ENCODE results near the gene MCF2.
"Not testable (repeated sequence)": the region's sequence is repeated elsewhere in the genome, so short reads cannot be mapped to it uniquely, and the experiment has no call there.

MCF2 gene

GRCh38 chrX:139720136-139720535 lies 12.2 kb upstream of the MCF2 start:
- no peaks in the 10 kb centered on the region for H3K9me3 ChIP-seq (ENCODE audit: control insufficient read depth in 2 of 2, low read length in 2 of 2)
- no peaks in the 10 kb centered on the region for H3K36me3 ChIP-seq (ENCODE audit: control insufficient read depth in 2 of 2, insufficient read depth in 2 of 2, low read length in 2 of 2)
- H3K4me3 ChIP-seq (ENCODE audit: low read length in 2 of 2): no peak overlapping the region
- no peak overlapping the region for H3K9ac ChIP-seq (ENCODE audit: low read depth in 1 of 2, low read length in 2 of 2)
- no peaks in the 10 kb centered on the region for H3K4me1 ChIP-seq (ENCODE audit: control insufficient read depth in 2 of 2, insufficient read depth in 2 of 2, low read length in 2 of 2)
- H3K27me3 ChIP-seq (ENCODE audit: control insufficient read depth in 2 of 2, insufficient read depth in 2 of 2, low read length in 2 of 2): no peaks in the 10 kb centered on the region
- H3K27ac ChIP-seq (ENCODE audit: low read depth in 2 of 2, low read length in 2 of 2): no peak overlapping the region

GRCh38 chrX:139702658-139703057 lies 5.3 kb downstream of the MCF2 start:
- H3K27me3 ChIP-seq (ENCODE audit: control insufficient read depth in 2 of 2, insufficient read depth in 2 of 2, low read length in 2 of 2): peaks cover 0 to 2% of the 10 kb centered on the region in 2 donors
- no peak overlapping the region for H3K9ac ChIP-seq (ENCODE audit: low read depth in 1 of 2, low read length in 2 of 2)
- no peaks in the 10 kb centered on the region for H3K36me3 ChIP-seq (ENCODE audit: control insufficient read depth in 2 of 2, insufficient read depth in 2 of 2, low read length in 2 of 2)
- no peaks in the 10 kb centered on the region for H3K4me1 ChIP-seq (ENCODE audit: control insufficient read depth in 2 of 2, insufficient read depth in 2 of 2, low read length in 2 of 2)
- no peaks in the 10 kb centered on the region for H3K9me3 ChIP-seq (ENCODE audit: control insufficient read depth in 2 of 2, low read length in 2 of 2)
- H3K27ac ChIP-seq (ENCODE audit: low read depth in 2 of 2, low read length in 2 of 2): no peak overlapping the region
- no peak overlapping the region for H3K4me3 ChIP-seq (ENCODE audit: low read length in 2 of 2)

GRCh38 chrX:139692908-139693307 lies 15.1 kb downstream of the MCF2 start:
- no peak overlapping the region for H3K9ac ChIP-seq (ENCODE audit: low read depth in 1 of 2, low read length in 2 of 2)
- H3K27me3 ChIP-seq (ENCODE audit: control insufficient read depth in 2 of 2, insufficient read depth in 2 of 2, low read length in 2 of 2): peaks cover 3 to 9% of the 10 kb centered on the region in 2 donors
- no peak overlapping the region for H3K27ac ChIP-seq (ENCODE audit: low read depth in 2 of 2, low read length in 2 of 2)
- peak overlapping the region; percentile 23 to 43 for H3K4me3 ChIP-seq (ENCODE audit: low read length in 2 of 2)
- H3K9me3 ChIP-seq (ENCODE audit: control insufficient read depth in 2 of 2, low read length in 2 of 2): no peaks in the 10 kb centered on the region
- no peaks in the 10 kb centered on the region for H3K4me1 ChIP-seq (ENCODE audit: control insufficient read depth in 2 of 2, insufficient read depth in 2 of 2, low read length in 2 of 2)
- H3K36me3 ChIP-seq (ENCODE audit: control insufficient read depth in 2 of 2, insufficient read depth in 2 of 2, low read length in 2 of 2): no peaks in the 10 kb centered on the region

GRCh38 chrX:139692506-139692849 lies 15.5 kb downstream of the MCF2 start:
- Histone ChIP-seq H3K4me1 (ENCODE audit: control insufficient read depth in 2 of 2, insufficient read depth in 2 of 2, low read length in 2 of 2) (no peaks in the 10 kb centered on the region), H3K9ac (ENCODE audit: low read depth in 1 of 2, low read length in 2 of 2) (no peak overlapping the region), H3K36me3 (ENCODE audit: control insufficient read depth in 2 of 2, insufficient read depth in 2 of 2, low read length in 2 of 2) (no peaks in the 10 kb centered on the region), H3K27me3 (ENCODE audit: control insufficient read depth in 2 of 2, insufficient read depth in 2 of 2, low read length in 2 of 2) (peaks cover 3 to 9% of the 10 kb centered on the region in 2 donors), H3K4me3 (ENCODE audit: low read length in 2 of 2) (peak overlapping the region; percentile 23 to 43), H3K27ac (ENCODE audit: low read depth in 2 of 2, low read length in 2 of 2) (no peak overlapping the region), H3K9me3 (ENCODE audit: control insufficient read depth in 2 of 2, low read length in 2 of 2) (no peaks in the 10 kb centered on the region)

GRCh38 chrX:139691843-139692505 lies 16.0 kb downstream of the MCF2 start:
- no peak overlapping the region for H3K27ac ChIP-seq (ENCODE audit: low read depth in 2 of 2, low read length in 2 of 2)
- H3K4me1 ChIP-seq (ENCODE audit: control insufficient read depth in 2 of 2, insufficient read depth in 2 of 2, low read length in 2 of 2): no peaks in the 10 kb centered on the region
- no peaks in the 10 kb centered on the region for H3K9me3 ChIP-seq (ENCODE audit: control insufficient read depth in 2 of 2, low read length in 2 of 2)
- H3K4me3 ChIP-seq (ENCODE audit: low read length in 2 of 2): no peak overlapping the region
- no peaks in the 10 kb centered on the region for H3K36me3 ChIP-seq (ENCODE audit: control insufficient read depth in 2 of 2, insufficient read depth in 2 of 2, low read length in 2 of 2)
- peaks cover 3 to 9% of the 10 kb centered on the region in 2 donors for H3K27me3 ChIP-seq (ENCODE audit: control insufficient read depth in 2 of 2, insufficient read depth in 2 of 2, low read length in 2 of 2)
- H3K9ac ChIP-seq (ENCODE audit: low read depth in 1 of 2, low read length in 2 of 2): no peak overlapping the region

GRCh38 chrX:139691493-139691842 lies 16.5 kb downstream of the MCF2 start:
- Histone ChIP-seq H3K4me1 (ENCODE audit: control insufficient read depth in 2 of 2, insufficient read depth in 2 of 2, low read length in 2 of 2) (no peaks in the 10 kb centered on the region), H3K27me3 (ENCODE audit: control insufficient read depth in 2 of 2, insufficient read depth in 2 of 2, low read length in 2 of 2) (peaks cover 3 to 9% of the 10 kb centered on the region in 2 donors), H3K27ac (ENCODE audit: low read depth in 2 of 2, low read length in 2 of 2) (no peak overlapping the region), H3K36me3 (ENCODE audit: control insufficient read depth in 2 of 2, insufficient read depth in 2 of 2, low read length in 2 of 2) (no peaks in the 10 kb centered on the region), H3K4me3 (ENCODE audit: low read length in 2 of 2) (no peak overlapping the region), H3K9me3 (ENCODE audit: control insufficient read depth in 2 of 2, low read length in 2 of 2) (no peaks in the 10 kb centered on the region), H3K9ac (ENCODE audit: low read depth in 1 of 2, low read length in 2 of 2) (no peak overlapping the region)

- not testable (repeated sequence) for H3K4me1 ChIP-seq (ENCODE audit: control insufficient read depth in 2 of 2, insufficient read depth in 2 of 2, low read length in 2 of 2); H3K9me3 ChIP-seq (ENCODE audit: control insufficient read depth in 2 of 2, low read length in 2 of 2); H3K9ac ChIP-seq (ENCODE audit: low read depth in 1 of 2, low read length in 2 of 2); H3K4me3 ChIP-seq (ENCODE audit: low read length in 2 of 2); H3K27ac ChIP-seq (ENCODE audit: low read depth in 2 of 2, low read length in 2 of 2); H3K36me3 ChIP-seq (ENCODE audit: control insufficient read depth in 2 of 2, insufficient read depth in 2 of 2, low read length in 2 of 2); H3K27me3 ChIP-seq (ENCODE audit: control insufficient read depth in 2 of 2, insufficient read depth in 2 of 2, low read length in 2 of 2)
Measured at GRCh38 chrX:139685175-139685574, 22.8 kb downstream of the MCF2 start.

GRCh38 chrX:139680356-139680755 lies 27.6 kb downstream of the MCF2 start:
- Histone ChIP-seq H3K4me3 (ENCODE audit: low read length in 2 of 2) (no peak overlapping the region), H3K9me3 (ENCODE audit: control insufficient read depth in 2 of 2, low read length in 2 of 2) (no peaks in the 10 kb centered on the region), H3K27ac (ENCODE audit: low read depth in 2 of 2, low read length in 2 of 2) (no peak overlapping the region), H3K36me3 (ENCODE audit: control insufficient read depth in 2 of 2, insufficient read depth in 2 of 2, low read length in 2 of 2) (no peaks in the 10 kb centered on the region), H3K9ac (ENCODE audit: low read depth in 1 of 2, low read length in 2 of 2) (no peak overlapping the region), H3K4me1 (ENCODE audit: control insufficient read depth in 2 of 2, insufficient read depth in 2 of 2, low read length in 2 of 2) (no peaks in the 10 kb centered on the region), H3K27me3 (ENCODE audit: control insufficient read depth in 2 of 2, insufficient read depth in 2 of 2, low read length in 2 of 2) (no peaks in the 10 kb centered on the region)

GRCh38 chrX:139647597-139647996 lies 60.4 kb downstream of the MCF2 start:
- Histone ChIP-seq H3K4me3 (ENCODE audit: low read length in 2 of 2) (no peak overlapping the region), H3K27ac (ENCODE audit: low read depth in 2 of 2, low read length in 2 of 2) (no peak overlapping the region), H3K9ac (ENCODE audit: low read depth in 1 of 2, low read length in 2 of 2) (no peak overlapping the region), H3K27me3 (ENCODE audit: control insufficient read depth in 2 of 2, insufficient read depth in 2 of 2, low read length in 2 of 2) (no peaks in the 10 kb centered on the region), H3K9me3 (ENCODE audit: control insufficient read depth in 2 of 2, low read length in 2 of 2) (no peaks in the 10 kb centered on the region), H3K36me3 (ENCODE audit: control insufficient read depth in 2 of 2, insufficient read depth in 2 of 2, low read length in 2 of 2) (no peaks in the 10 kb centered on the region), H3K4me1 (ENCODE audit: control insufficient read depth in 2 of 2, insufficient read depth in 2 of 2, low read length in 2 of 2) (no peaks in the 10 kb centered on the region)

- H3K4me3 ChIP-seq (ENCODE audit: low read length in 2 of 2): no peak overlapping the region
- H3K9ac ChIP-seq (ENCODE audit: low read depth in 1 of 2, low read length in 2 of 2): no peak overlapping the region
- no peaks in the 10 kb centered on the region for H3K4me1 ChIP-seq (ENCODE audit: control insufficient read depth in 2 of 2, insufficient read depth in 2 of 2, low read length in 2 of 2)
- H3K9me3 ChIP-seq (ENCODE audit: control insufficient read depth in 2 of 2, low read length in 2 of 2): no peaks in the 10 kb centered on the region
- no peaks in the 10 kb centered on the region for H3K36me3 ChIP-seq (ENCODE audit: control insufficient read depth in 2 of 2, insufficient read depth in 2 of 2, low read length in 2 of 2)
- no peaks in the 10 kb centered on the region for H3K27me3 ChIP-seq (ENCODE audit: control insufficient read depth in 2 of 2, insufficient read depth in 2 of 2, low read length in 2 of 2)
- H3K27ac ChIP-seq (ENCODE audit: low read depth in 2 of 2, low read length in 2 of 2): no peak overlapping the region
Measured at GRCh38 chrX:139642241-139642927, 65.6 kb downstream of the MCF2 start.

All from mucosa of rectum (tissue), 2 donors.